SK-N-MC (cell line): ENCODE results near the gene ANP32B.

ENCODE experiments used
- EZH2 ChIP-seq: fragments of 200-600 bp; sonication (generic); IDR thresholded peaks from one replicate; pipeline ENCODE4 v1.6.1; 2017; ENCODE audit warnings: antibody characterized with exemption
- FOXP2 ChIP-seq: optimal IDR thresholded peaks from 2 replicates; pipeline ENCODE3; 2011; ENCODE audit warnings: mild to moderate bottlenecking, moderate library complexity; ENCODE audit not compliant: insufficient read depth; ENCODE audit errors: extremely low read length, control extremely low read depth
- POLR2AphosphoS5 ChIP-seq: IDR thresholded peaks from 2 replicates; pipeline ENCODE4 v1.6.1; 2012; ENCODE audit warnings: mild to moderate bottlenecking, low read depth, low read length, borderline replicate concordance

GRCh38 chr9:98018347-98018746 lies 35.2 kb downstream of the ANP32B start:
- no peak for TF ChIP-seq POLR2AphosphoS5
- TF ChIP-seq EZH2 = no peak
- no peak for TF ChIP-seq FOXP2
